ENCODE measurements around the gene PSMD10.
A peak's percentile ranks its signal among the peaks of the same experiment; 100 is the strongest.

The PSMD10 gene

GRCh38 chrX:108091264-108091877 lies at the start of gene PSMD10, which contains the start of gene ATG4A:
TSS of gene PSMD10 (minus strand) at chrX:108091542. CDS start at chrX:108091520, 22 bp downstream.
TSS of gene ATG4A (plus strand) at chrX:108091778. CDS start at chrX:108091827, 49 bp downstream.
- peak; percentile 88 to 93 for DNase-seq

DNA sequence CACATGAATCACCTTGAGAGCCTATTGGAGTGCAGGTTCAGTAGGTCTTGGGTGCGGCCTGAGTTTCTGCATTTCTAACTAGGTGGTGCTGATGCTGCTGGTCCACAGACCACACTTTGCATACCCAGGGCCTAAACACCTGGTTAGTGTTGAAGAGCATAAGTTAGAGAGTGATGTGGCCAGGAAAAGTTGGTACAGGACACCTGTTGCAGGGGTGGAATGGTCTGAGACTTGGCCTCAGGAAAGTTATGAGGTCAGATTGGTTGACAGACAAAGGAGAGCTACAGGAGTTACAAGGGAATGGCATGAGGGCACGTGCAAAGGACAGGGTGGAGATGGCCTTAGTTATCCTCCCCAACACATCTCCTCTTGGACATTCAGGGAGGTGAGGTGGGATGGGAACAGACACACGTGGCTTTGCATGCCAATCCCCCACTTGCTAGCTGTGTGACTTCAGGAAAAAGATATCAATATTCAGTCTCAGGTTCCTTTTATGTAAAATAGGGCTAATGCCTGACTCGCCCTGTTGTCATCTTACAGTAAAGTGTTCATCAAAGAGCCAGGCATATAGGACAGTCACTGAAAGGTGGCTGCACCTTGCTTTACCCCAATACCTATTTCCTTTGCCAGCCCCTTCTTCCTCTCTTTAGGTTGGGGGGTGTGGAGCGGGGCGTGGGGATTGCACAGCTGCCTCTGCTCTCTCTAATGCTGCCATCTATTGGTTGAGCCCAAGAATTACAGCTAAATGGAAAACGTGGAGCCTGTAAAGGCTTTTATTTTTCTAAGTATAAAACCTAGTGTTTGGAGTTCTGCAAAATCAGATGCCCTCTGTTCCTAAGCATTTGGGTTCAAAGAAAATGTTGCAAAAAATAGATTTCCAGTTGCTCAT lies 47.7 kb upstream of the PSMD10 start:
- peak in 1 of 2 donors; percentile 19 for DNase-seq

DNA sequence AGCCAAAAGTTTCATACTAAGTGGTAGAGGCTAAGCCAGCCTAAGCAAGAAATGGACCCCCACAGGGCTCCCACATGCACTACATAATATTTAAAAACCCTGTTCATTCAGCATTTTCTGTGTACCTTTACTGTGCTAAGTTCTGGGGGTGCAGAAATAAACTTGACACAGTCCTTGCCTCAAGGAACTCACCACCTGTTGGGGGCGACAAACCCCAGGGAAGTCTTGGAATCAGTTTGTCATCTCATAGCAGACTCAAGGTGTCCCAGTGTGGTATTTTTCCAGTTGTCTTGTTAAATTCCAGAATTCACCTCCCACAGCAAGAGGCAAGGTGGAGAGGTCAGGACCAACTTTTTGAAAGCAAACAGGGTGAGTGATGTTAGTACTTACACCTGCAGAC lies 43.4 kb upstream of the PSMD10 start:
- DNase-seq, result no peak

DNA sequence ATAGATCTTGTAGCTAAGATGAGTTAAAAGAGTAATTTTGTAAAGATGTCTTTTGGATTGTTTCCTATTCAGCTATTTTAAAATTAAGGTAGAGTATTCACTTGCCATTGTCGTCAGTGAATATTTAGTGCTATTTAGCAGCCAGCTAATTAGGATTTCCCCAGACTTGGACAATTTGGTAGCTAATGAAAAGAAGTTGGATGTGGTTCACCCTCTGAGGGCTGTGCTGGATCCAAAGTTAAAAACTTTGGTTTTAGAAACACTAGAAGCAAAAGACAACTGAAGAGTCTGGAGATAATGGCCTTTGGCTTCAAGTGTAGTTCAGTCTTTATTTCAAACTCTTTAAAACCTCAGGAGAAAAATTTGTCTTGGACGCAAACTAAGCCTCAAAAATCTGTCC lies 41.5 kb upstream of the PSMD10 start:
- DNase-seq, result no peak

GRCh38 chrX:108132034-108132433 lies 40.7 kb upstream of the PSMD10 start:
- no peak for DNase-seq

DNA sequence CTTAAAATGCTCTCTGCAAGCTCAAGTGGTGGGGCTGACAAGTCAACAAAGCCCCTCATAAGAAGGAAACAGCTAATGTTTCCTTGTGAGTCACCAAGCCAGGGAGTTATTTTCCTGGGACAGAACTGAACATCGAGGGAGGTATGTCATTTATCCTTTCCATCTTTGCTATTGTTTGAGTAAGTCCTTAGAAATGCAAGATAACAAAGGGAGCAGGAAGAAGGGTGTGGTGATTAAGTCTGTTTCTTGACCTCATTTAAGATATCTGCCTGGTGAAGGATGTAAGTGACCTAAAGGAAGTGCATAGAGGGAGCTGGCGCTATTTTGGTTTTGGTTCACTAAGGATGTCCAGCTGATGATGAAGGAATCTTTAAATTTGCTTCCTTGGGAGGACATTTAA lies 40.1 kb upstream of the PSMD10 start:
- no peak for DNase-seq

GRCh38 chrX:108130889-108131288 lies 39.5 kb upstream of the PSMD10 start:
- no peak for DNase-seq

GRCh38 chrX:108127152-108127551 lies 35.8 kb upstream of the PSMD10 start:
- DNase-seq, result no peak

GRCh38 chrX:108126661-108127060 lies 35.3 kb upstream of the PSMD10 start:
- DNase-seq, result peak in 1 of 2 donors; percentile 1

GRCh38 chrX:108123591-108124366 lies 32.4 kb upstream of the PSMD10 start:
- no peak for DNase-seq

DNA sequence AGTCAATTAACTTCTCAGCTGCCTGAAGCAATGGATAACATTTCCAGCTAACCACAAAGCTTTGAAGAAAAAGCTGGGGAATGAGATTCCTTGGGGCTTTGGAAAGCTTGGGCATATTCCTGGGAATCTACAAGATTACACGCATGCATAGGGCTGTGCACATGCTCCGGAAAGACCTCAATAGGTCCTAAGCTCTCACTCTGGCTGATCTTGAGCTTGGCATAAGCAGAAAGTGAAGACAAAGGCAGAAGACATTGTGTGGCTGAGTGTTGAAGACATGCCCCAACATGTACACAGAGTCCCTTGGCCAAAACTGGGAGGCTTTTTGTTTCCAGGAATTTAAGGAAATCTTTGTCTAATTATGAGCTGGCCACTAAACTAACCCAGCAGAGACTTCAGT lies 31.4 kb upstream of the PSMD10 start:
- no peak for DNase-seq

DNA sequence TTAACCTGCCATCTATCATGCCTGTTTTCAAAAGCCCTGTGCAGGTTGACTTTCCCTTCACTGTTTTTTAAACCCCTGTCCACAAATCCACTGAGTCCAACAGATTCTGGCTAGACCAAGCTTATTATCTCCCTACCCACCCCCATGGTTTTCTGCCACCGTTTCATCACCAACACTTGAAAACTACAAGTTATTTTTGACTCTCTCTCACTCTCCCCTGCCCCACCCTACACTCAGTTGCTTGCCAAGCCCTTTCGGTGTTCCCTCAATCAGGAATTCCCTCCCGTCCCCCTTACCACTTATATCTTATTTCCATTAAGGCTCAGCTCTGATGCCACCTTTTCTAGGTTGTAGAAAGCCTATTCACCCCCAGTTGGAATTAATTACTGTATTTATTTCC lies 29.9 kb upstream of the PSMD10 start:
- DNase-seq, result no peak

GRCh38 chrX:108117988-108118387 lies 26.6 kb upstream of the PSMD10 start:
- no peak for DNase-seq

GRCh38 chrX:108114541-108114940 lies 23.2 kb upstream of the PSMD10 start:
- no peak for DNase-seq

- no peak for DNase-seq
Observed at GRCh38 chrX:108105473-108105872, 14.1 kb upstream of the PSMD10 start.

GRCh38 chrX:108097380-108097779 lies 6.0 kb upstream of the PSMD10 start:
- no peak for DNase-seq

GRCh38 chrX:108091878-108092291 lies 543 bp upstream of the PSMD10 start:
- no peak for DNase-seq

- DNase-seq, result peak; percentile 8 to 22
Observed at GRCh38 chrX:108090491-108091263, 665 bp downstream of the PSMD10 start.

DNA sequence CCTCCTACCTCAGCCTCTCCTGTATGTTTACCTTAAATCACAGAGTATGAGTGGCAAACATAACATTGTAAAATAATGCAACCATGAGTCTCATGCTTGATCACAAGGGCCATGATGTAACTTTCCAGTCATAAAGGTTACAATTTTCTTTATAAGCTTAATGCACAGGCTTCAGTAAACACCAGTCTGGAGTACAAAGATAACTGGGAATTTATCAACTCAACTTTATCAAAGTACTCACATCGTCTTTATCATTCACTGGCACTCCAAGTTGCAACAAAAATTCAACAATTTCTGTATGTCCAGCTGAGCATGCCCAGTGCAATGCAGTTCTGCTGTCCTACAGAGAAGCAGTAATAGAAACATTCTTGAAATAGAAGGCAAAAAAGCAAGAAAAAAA lies 2.8 kb downstream of the PSMD10 start:
- peak in 1 of 2 donors; percentile 50 for DNase-seq

- no peak for DNase-seq
Observed at GRCh38 chrX:108087792-108088191, 3.5 kb downstream of the PSMD10 start.

- DNase-seq, result no peak
Observed at GRCh38 chrX:108081110-108081509, 10.2 kb downstream of the PSMD10 start.

GRCh38 chrX:108072746-108073145 lies 18.6 kb downstream of the PSMD10 start:
- DNase-seq, result no peak

- no peak for DNase-seq
Observed at GRCh38 chrX:108071578-108071977, 19.8 kb downstream of the PSMD10 start.

Measured in inflammatory macrophage treated with lipopolysaccharide for 1 hour (primary cell).